ENCODE measurements around the gene MYZAP.

Gene MYZAP

GRCh38 chr15:57570340-57570739 lies 21.4 kb upstream of the MYZAP start:
- H3K4me3 ChIP-seq (ENCODE audit: low read depth, low read length), result no peak overlapping the region
- no peak for DNase-seq (ENCODE audit: low read depth)
- TF ChIP-seq CTCF (conservative IDR thresholded peaks at IDR 0.05; ENCODE audit: low read depth, low read length), result no peak

GRCh38 chr15:57570994-57571393 lies 20.7 kb upstream of the MYZAP start:
- no peak overlapping the region for H3K4me3 ChIP-seq (ENCODE audit: low read depth, low read length)
- no peak for TF ChIP-seq CTCF (conservative IDR thresholded peaks at IDR 0.05; ENCODE audit: low read depth, low read length)
- DNase-seq (ENCODE audit: low read depth), result peak; percentile 71

- no peak for TF ChIP-seq CTCF (conservative IDR thresholded peaks at IDR 0.05; ENCODE audit: low read depth, low read length)
- H3K4me3 ChIP-seq (ENCODE audit: low read depth, low read length), result no peak overlapping the region
- DNase-seq (ENCODE audit: low read depth), result no peak
These were observed 20.0 kb upstream of the MYZAP start for GRCh38 chr15:57571725-57572124.

- no peak for DNase-seq (ENCODE audit: low read depth)
- TF ChIP-seq CTCF (conservative IDR thresholded peaks at IDR 0.05; ENCODE audit: low read depth, low read length), result no peak
- no peak overlapping the region for H3K4me3 ChIP-seq (ENCODE audit: low read depth, low read length)
These were observed 19.2 kb upstream of the MYZAP start for GRCh38 chr15:57572468-57572867.

- DNase-seq (ENCODE audit: low read depth), result no peak
- no peak for TF ChIP-seq CTCF (conservative IDR thresholded peaks at IDR 0.05; ENCODE audit: low read depth, low read length)
- H3K4me3 ChIP-seq (ENCODE audit: low read depth, low read length), result no peak overlapping the region
These were observed 18.6 kb upstream of the MYZAP start for GRCh38 chr15:57573151-57573550.

GRCh38 chr15:57575363-57575762 lies 16.3 kb upstream of the MYZAP start:
- no peak overlapping the region for H3K4me3 ChIP-seq (ENCODE audit: low read depth, low read length)
- TF ChIP-seq CTCF (conservative IDR thresholded peaks at IDR 0.05; ENCODE audit: low read depth, low read length), result no peak
- DNase-seq (ENCODE audit: low read depth), result no peak

GRCh38 chr15:57578288-57578900 lies 13.3 kb upstream of the MYZAP start:
- TF ChIP-seq CTCF (conservative IDR thresholded peaks at IDR 0.05; ENCODE audit: low read depth, low read length), result no peak
- H3K4me3 ChIP-seq (ENCODE audit: low read depth, low read length), result no peak overlapping the region
- DNase-seq (ENCODE audit: low read depth), result no peak
